GM23338 (cell line): Measurements from ENCODE around the gene TAL2. TPM values are rescaled to one million over a fixed set of nuclear protein-coding genes. Genes with fewer than 3 reads are reported as not detected.

Experiments
- polyA plus RNA-seq: library from polyadenylated mRNA; unstranded; fragments of >200 nt; fragmentation: Nextera tagmentation; extraction: Ambion mirVana; gene quantifications from 2 replicates; pipeline ENCODE4 v1.2.1, GENCODE V29; 2016
- total RNA-seq: library from RNA; depleted of rRNA; stranded (reverse); fragments of >200 nt; shearing (Covaris generic); gene quantifications from 2 replicates; pipeline ENCODE4 v1.2.3, GENCODE V29; 2014; rRNA removed

TAL2 gene
- total and polyA plus RNA-seq, 2 experiments from 2014 or later, result 0.79 TPM; not detected in 1

Other genes with a start within 250 kb of the TAL2 start
- gene FSD1L, start 214.4 kb upstream of the TAL2 start, total RNA-seq, result 7.1 and 10.9 TPM in 2 replicates
- 4.0 and 5.2 TPM in 2 replicates for gene FSD1L, start 214.4 kb upstream of the TAL2 start, polyA plus RNA-seq
- gene FKTN, start 104.3 kb upstream of the TAL2 start, total RNA-seq, result 9.9 and 32.6 TPM in 2 replicates
- gene FKTN, start 104.3 kb upstream of the TAL2 start, polyA plus RNA-seq, result 4.7 and 6.8 TPM in 2 replicates
- gene TMEM38B, start 32.1 kb downstream of the TAL2 start, total RNA-seq, result 14.7 and 18.1 TPM in 2 replicates
- gene TMEM38B, start 32.1 kb downstream of the TAL2 start, polyA plus RNA-seq, result 8.0 and 9.4 TPM in 2 replicates